Transverse colon (tissue), 4 donors: ENCODE results near the gene UBA5. TPM values are rescaled to one million over a fixed set of nuclear protein-coding genes. Genes with fewer than 3 reads are reported as not detected.
A peak's percentile ranks its signal among the peaks of the same experiment; 100 is the strongest.

ENCODE experiments used
- DNase-seq: peaks from one replicate; pipeline ENCODE4 v3.0.0-alpha.2; 2019
- H3K27ac ChIP-seq, 4 donors: fragments of 200-600 bp; sonication (generic); 2 replicates each; pipeline ENCODE4 v1.5.1; 2016 to 2018; ENCODE audit warnings: inconsistent platforms in 4 of 4
- H3K27me3 ChIP-seq: fragments of 200-600 bp; sonication (generic); 2 replicates; pipeline ENCODE4 v1.5.1; 2017; ENCODE audit warnings: inconsistent platforms
- H3K36me3 ChIP-seq, 4 donors: fragments of 200-600 bp; sonication (generic); 2 replicates each; pipeline ENCODE4 v1.5.1; 2017 to 2019; ENCODE audit warnings: inconsistent platforms in 4 of 4
- H3K4me1 ChIP-seq, 4 donors: fragments of 200-600 bp; sonication (generic); 2 replicates each; pipeline ENCODE4 v1.5.1; 2017 to 2020; ENCODE audit warnings: inconsistent platforms in 4 of 4
- H3K4me3 ChIP-seq, 4 donors: fragments of 200-600 bp; sonication (generic); 1 replicate in 1 of 4; 2 replicates in 3 of 4; pipeline versions ENCODE4 v1.5.1 to v1.6.1; 2017 to 2019; ENCODE audit warnings: inconsistent platforms in 4 of 4
- H3K9me3 ChIP-seq, 2 donors: fragments of 200-600 bp; sonication (generic); 2 replicates each; pipeline ENCODE4 v1.5.1; 2017 to 2019; ENCODE audit warnings: inconsistent platforms in 2 of 2
- EP300 ChIP-seq: sonication (generic); formaldehyde crosslinking; IDR thresholded peaks from one replicate; pipeline ENCODE4 v1.6.1; 2017; ENCODE audit warnings: antibody characterized with exemption, low read depth
- POLR2A ChIP-seq: fragments of 450-650 bp; IDR thresholded peaks from one replicate; pipeline ENCODE4 v1.6.1; 2016; ENCODE audit warnings: antibody characterized with exemption, mild to moderate bottlenecking, moderate library complexity
- POLR2AphosphoS5 ChIP-seq, 3 donors: sonication (generic); formaldehyde crosslinking; IDR thresholded peaks; one replicate each; pipeline ENCODE4 v1.6.1; 2016; ENCODE audit warnings: antibody characterized with exemption in 3 of 3
- WGBS, 2 donors: methylation state at CpG; one replicate each; pipeline ENCODE4 v1.1.5; 2018; ENCODE audit warnings: low coverage in 1 of 2; 5-methylcytosine and 5-hydroxymethylcytosine counted together
- in situ Hi-C, 4 donors: fragments of 200-750 bp; cut with MboI; loops; one replicate each; pipeline versions ENCODE4 v1.15.0 to v1.15.1; 2017; ENCODE audit warnings: low sequenced_read_pairs in 3 of 4, low pct_ligation_motif_present in 1 of 4, low pct_unique_long_range_greater_than_20kb in 1 of 4
- intact Hi-C: fragments of 100-400 bp; cut with DNase I; formaldehyde crosslinking; loops from one replicate; pipeline ENCODE4 v1.15.1; 2023; ENCODE audit warnings: low total_unique reads
- total RNA-seq, 4 donors: library from RNA; depleted of rRNA; stranded (reverse); fragments of >200 nt; gene quantifications; one replicate each; pipeline ENCODE4 v1.1.0, GENCODE V29; 2016
- TF ChIP-seq, protein P1 (sequence below), 5 experiments: fragments of 200-600 bp in 3 of 5; fragments of 450-650 bp in 2 of 5; sonication (generic) in 3 of 5; IDR thresholded peaks; 1 replicate in 2 of 5; 2 replicates in 3 of 5; pipeline ENCODE4 v1.5.1; 2016 to 2017; ENCODE audit warnings: antibody characterized with exemption in 5 of 5, inconsistent platforms in 3 of 5, mild to moderate bottlenecking in 2 of 5, moderate library complexity in 1 of 5

Gene UBA5
- total RNA-seq, 4 donors from 2014 or later: 25.7 to 45.3 (median 33.4) TPM

GRCh38 chr3:132709761-132710160 lies 49.6 kb downstream of the UBA5 start:
- WGBS, 2 donors: 88 to 91% methylated on average over 5 of the region's 5 CpGs
- Histone ChIP-seq H3K9me3 (no peaks in the 10 kb centered on the region), H3K36me3 (peaks cover 0 to 46% (median 21%) of the 10 kb centered on the region in 4 donors), H3K4me3 (no peak overlapping the region), H3K4me1 (peaks cover 0 to 14% (median 3%) of the 10 kb centered on the region in 4 donors), H3K27me3 (no peaks in the 10 kb centered on the region), H3K27ac (no peak overlapping the region)
- TF ChIP-seq EP300 (no peak), POLR2A (no peak), POLR2AphosphoS5 (IDR thresholded peaks at IDR 0.05) (no peak)
- TF ChIP-seq, protein P1, sequence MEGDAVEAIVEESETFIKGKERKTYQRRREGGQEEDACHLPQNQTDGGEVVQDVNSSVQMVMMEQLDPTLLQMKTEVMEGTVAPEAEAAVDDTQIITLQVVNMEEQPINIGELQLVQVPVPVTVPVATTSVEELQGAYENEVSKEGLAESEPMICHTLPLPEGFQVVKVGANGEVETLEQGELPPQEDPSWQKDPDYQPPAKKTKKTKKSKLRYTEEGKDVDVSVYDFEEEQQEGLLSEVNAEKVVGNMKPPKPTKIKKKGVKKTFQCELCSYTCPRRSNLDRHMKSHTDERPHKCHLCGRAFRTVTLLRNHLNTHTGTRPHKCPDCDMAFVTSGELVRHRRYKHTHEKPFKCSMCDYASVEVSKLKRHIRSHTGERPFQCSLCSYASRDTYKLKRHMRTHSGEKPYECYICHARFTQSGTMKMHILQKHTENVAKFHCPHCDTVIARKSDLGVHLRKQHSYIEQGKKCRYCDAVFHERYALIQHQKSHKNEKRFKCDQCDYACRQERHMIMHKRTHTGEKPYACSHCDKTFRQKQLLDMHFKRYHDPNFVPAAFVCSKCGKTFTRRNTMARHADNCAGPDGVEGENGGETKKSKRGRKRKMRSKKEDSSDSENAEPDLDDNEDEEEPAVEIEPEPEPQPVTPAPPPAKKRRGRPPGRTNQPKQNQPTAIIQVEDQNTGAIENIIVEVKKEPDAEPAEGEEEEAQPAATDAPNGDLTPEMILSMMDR (IDR thresholded peaks at IDR 0.05): no peak
- DNase-seq: no peak
- in situ Hi-C loops: no loop called here
- intact Hi-C loops: no loop called here

DNA sequence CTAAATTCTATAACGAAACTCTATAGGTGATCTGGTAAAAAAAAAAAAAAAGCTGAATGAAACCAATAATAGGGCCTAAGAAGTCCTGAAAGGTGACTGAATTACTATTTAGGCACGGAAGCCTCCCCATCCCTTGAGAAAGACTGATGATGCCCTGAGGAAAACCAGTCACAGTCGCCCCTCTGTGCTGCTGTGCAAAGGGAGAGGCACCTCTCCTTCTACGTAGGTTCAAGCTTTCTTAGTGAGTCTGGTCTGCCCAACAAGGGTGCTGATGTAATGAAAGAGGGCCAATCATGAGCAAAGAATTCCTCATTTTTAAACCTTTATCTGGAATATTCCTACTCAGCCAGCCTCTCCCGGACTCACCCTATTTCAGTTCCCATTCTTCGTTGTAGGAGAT lies 50.2 kb downstream of the UBA5 start:
- no peaks in the 10 kb centered on the region for H3K27me3 ChIP-seq
- H3K27ac ChIP-seq: no peak overlapping the region
- 93 to 94% methylated on average over 4 to 6 of the region's 6 CpGs for WGBS, 2 donors
- no peak for DNase-seq
- intact Hi-C loops (no loop called here), in situ Hi-C loops (no loop called here)
- no peak overlapping the region for H3K4me3 ChIP-seq
- peaks cover 0 to 15% (median 4%) of the 10 kb centered on the region in 4 donors for H3K4me1 ChIP-seq
- TF ChIP-seq POLR2A: no peak
- TF ChIP-seq EP300: no peak
- no peak for TF ChIP-seq POLR2AphosphoS5 (IDR thresholded peaks at IDR 0.05)
- TF ChIP-seq, protein P1 (IDR thresholded peaks at IDR 0.05): no peak
- H3K36me3 ChIP-seq: peaks cover 0 to 41% (median 18%) of the 10 kb centered on the region in 4 donors
- H3K9me3 ChIP-seq: no peaks in the 10 kb centered on the region

GRCh38 chr3:132713977-132714727 lies 54.0 kb downstream of the UBA5 start:
- no peaks in the 10 kb centered on the region for H3K27me3 ChIP-seq
- H3K4me3 ChIP-seq: no peak overlapping the region
- H3K36me3 ChIP-seq: peaks cover 0 to 44% (median 14%) of the 10 kb centered on the region in 4 donors
- intact Hi-C loops: no loop called here
- in situ Hi-C loops: no loop called here
- peak; percentile 66 for DNase-seq
- TF ChIP-seq POLR2AphosphoS5 (IDR thresholded peaks at IDR 0.05) (no peak), POLR2A (no peak), EP300 (no peak)
- TF ChIP-seq, protein P1 (IDR thresholded peaks at IDR 0.05): no peak
- 54 to 59% methylated on average over 5 of the region's 5 CpGs for WGBS, 2 donors
- peak overlapping the region; percentile 68 to 80 (median 76) for H3K27ac ChIP-seq
- H3K4me1 ChIP-seq: peaks cover 0 to 26% (median 4%) of the 10 kb centered on the region in 4 donors
- H3K9me3 ChIP-seq: no peaks in the 10 kb centered on the region

DNA sequence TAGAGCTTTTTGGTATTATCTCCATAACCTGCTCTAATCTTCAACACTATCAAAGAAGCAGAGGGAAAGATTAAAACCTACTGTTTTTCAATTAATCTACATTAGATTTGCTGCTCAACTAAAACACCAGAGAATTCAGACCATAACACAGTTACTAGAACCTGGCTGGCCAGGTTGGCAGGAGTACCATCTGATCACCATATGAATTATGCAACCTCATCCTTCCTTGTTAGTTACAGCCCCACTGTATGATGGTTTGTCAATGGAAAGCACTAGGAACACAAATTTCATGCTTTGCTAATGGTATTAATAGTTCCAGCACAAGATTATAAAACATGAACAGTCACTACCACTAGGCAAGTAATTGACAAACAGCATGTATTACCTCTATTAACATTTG lies 56.2 kb downstream of the UBA5 start:
- in situ Hi-C loops: no loop called here
- DNase-seq: no peak
- no peaks in the 10 kb centered on the region for H3K27me3 ChIP-seq
- H3K36me3 ChIP-seq: peaks cover 0 to 33% (median 11%) of the 10 kb centered on the region in 4 donors
- H3K4me3 ChIP-seq: no peak overlapping the region
- H3K27ac ChIP-seq: no peak overlapping the region
- no peaks in the 10 kb centered on the region for H3K9me3 ChIP-seq
- peaks cover 5 to 48% (median 22%) of the 10 kb centered on the region in 4 donors for H3K4me1 ChIP-seq
- intact Hi-C loops: no loop called here
- TF ChIP-seq POLR2A: no peak
- TF ChIP-seq, protein P1 (IDR thresholded peaks at IDR 0.05): no peak
- no peak for TF ChIP-seq POLR2AphosphoS5 (IDR thresholded peaks at IDR 0.05)
- TF ChIP-seq EP300: no peak
